Measurements from ENCODE around the gene ZC3H18. TPM values are rescaled to one million over a fixed set of nuclear protein-coding genes. Genes with fewer than 3 reads are reported as not detected.

Gene ZC3H18
- total RNA-seq, 1 experiment from 2014 or later: 57.8 TPM

DNA sequence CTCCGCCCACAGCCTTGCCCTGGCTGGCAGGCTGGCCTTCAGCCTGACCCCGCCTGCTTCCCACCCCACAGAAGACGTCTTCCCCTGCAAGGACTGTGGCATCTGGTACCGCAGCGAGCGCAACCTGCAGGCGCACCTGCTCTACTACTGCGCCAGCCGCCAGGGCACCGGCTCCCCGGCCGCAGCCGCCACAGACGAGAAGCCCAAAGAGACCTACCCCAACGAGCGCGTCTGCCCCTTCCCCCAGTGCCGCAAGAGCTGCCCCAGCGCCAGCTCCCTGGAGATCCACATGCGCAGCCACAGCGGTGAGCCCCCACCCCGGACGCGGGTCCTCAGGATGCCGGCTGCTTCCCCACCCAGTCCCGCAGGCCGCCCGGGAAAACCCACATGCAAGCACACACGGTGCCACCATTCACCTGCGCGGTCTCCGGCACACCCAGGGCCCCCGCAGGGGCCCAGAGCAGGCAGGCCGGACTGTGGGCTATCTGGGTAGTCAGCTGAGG, 38.2 kb upstream of the ZC3H18 start:
- Histone ChIP-seq H3K79me2 (ENCODE audit: insufficient read depth, low read length) (peaks cover 10% of the 10 kb centered on the region; the same call in 1 of the 2 replicates), H4K20me1 (ENCODE audit: insufficient read depth) (no peaks in the 10 kb centered on the region), H3K4me3 (replicated peaks in 1 of 2; ENCODE audit: low read depth in 1 of 2, low read length in 2 of 2) (no peak overlapping the region), H3K9me2 (ENCODE audit: insufficient read depth) (no peaks in the 10 kb centered on the region), H3K4me1 (ENCODE audit: control insufficient read depth in 1 of 2, insufficient read depth in 2 of 2, low read length in 2 of 2) (peaks cover 8 to 20% of the 10 kb centered on the region in 2 experiments), H3K9me3 (ENCODE audit: control insufficient read depth in 1 of 2, insufficient read depth in 1 of 2, low read depth in 1 of 2, low read length in 2 of 2) (no peaks in the 10 kb centered on the region), H3K36me3 (ENCODE audit: control insufficient read depth in 1 of 2, insufficient read depth in 2 of 2, low read length in 2 of 2) (peaks cover 0 to 2% of the 10 kb centered on the region in 2 experiments; a peak in 1 of 4 replicates), H3K9ac (ENCODE audit: low read length) (no peak overlapping the region), H2AFZ (ENCODE audit: low read depth, low read length, poor library complexity, severe bottlenecking) (no peak overlapping the region), H3K27me3 (ENCODE audit: insufficient read depth, low read length) (no peaks in the 10 kb centered on the region), H3K27ac (ENCODE audit: low read depth, low read length) (no peak overlapping the region), H3K4me2 (ENCODE audit: low read length) (no peak overlapping the region)
- ChIA-PET CTCF (interaction anchor here (1.0 kb wide), 1 partner anchor 95 kb away, joined by 4 read pairs; no protein-coding TSS in a partner anchor), RAD21 (ENCODE audit: low non-redundant PET in 1 of 2, low total read pairs in 2 of 2, uncharacterized antibody in 2 of 2, unreplicated experiment in 2 of 2) (no interaction called here), POLR2A (no interaction called here)
- ATAC-seq (no peak), DNase-seq (ENCODE audit: low read depth, low spot score) (no peak)
- no TSS peak for BruUV-seq (replicated peaks)
- intact Hi-C loops (cut with micrococcal nuclease): no loop called here
- TF ChIP-seq POLR2AphosphoS5 (IDR thresholded peaks at IDR 0.05; ENCODE audit: low read depth, low read length): no peak; the same call in 1 of the 2 replicates
- no peak for TF ChIP-seq SRF (IDR thresholded peaks at IDR 0.05; ENCODE audit: low read depth)
- no peak for TF ChIP-seq YY1 (IDR thresholded peaks at IDR 0.05; ENCODE audit: extremely low read depth, insufficient replicate concordance, low read depth, low read length)
- no peak for TF ChIP-seq CEBPB (IDR thresholded peaks at IDR 0.05; ENCODE audit: low read depth)
- no peak for TF ChIP-seq ZNF274 (IDR thresholded peaks at IDR 0.05; ENCODE audit: low read depth, low read length)
- TF ChIP-seq EGR1 (IDR thresholded peaks at IDR 0.05; ENCODE audit: low read depth): no peak
- no peak for TF ChIP-seq RAD21 (IDR thresholded peaks at IDR 0.05; ENCODE audit: low read depth)
- no peak for TF ChIP-seq ZFX (IDR thresholded peaks at IDR 0.05)
- TF ChIP-seq, protein P1, sequence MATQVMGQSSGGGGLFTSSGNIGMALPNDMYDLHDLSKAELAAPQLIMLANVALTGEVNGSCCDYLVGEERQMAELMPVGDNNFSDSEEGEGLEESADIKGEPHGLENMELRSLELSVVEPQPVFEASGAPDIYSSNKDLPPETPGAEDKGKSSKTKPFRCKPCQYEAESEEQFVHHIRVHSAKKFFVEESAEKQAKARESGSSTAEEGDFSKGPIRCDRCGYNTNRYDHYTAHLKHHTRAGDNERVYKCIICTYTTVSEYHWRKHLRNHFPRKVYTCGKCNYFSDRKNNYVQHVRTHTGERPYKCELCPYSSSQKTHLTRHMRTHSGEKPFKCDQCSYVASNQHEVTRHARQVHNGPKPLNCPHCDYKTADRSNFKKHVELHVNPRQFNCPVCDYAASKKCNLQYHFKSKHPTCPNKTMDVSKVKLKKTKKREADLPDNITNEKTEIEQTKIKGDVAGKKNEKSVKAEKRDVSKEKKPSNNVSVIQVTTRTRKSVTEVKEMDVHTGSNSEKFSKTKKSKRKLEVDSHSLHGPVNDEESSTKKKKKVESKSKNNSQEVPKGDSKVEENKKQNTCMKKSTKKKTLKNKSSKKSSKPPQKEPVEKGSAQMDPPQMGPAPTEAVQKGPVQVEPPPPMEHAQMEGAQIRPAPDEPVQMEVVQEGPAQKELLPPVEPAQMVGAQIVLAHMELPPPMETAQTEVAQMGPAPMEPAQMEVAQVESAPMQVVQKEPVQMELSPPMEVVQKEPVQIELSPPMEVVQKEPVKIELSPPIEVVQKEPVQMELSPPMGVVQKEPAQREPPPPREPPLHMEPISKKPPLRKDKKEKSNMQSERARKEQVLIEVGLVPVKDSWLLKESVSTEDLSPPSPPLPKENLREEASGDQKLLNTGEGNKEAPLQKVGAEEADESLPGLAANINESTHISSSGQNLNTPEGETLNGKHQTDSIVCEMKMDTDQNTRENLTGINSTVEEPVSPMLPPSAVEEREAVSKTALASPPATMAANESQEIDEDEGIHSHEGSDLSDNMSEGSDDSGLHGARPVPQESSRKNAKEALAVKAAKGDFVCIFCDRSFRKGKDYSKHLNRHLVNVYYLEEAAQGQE (IDR thresholded peaks at IDR 0.05; ENCODE audit: low read depth): no peak
- TF ChIP-seq, protein P2, sequence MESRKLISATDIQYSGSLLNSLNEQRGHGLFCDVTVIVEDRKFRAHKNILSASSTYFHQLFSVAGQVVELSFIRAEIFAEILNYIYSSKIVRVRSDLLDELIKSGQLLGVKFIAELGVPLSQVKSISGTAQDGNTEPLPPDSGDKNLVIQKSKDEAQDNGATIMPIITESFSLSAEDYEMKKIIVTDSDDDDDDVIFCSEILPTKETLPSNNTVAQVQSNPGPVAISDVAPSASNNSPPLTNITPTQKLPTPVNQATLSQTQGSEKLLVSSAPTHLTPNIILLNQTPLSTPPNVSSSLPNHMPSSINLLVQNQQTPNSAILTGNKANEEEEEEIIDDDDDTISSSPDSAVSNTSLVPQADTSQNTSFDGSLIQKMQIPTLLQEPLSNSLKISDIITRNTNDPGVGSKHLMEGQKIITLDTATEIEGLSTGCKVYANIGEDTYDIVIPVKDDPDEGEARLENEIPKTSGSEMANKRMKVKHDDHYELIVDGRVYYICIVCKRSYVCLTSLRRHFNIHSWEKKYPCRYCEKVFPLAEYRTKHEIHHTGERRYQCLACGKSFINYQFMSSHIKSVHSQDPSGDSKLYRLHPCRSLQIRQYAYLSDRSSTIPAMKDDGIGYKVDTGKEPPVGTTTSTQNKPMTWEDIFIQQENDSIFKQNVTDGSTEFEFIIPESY (IDR thresholded peaks at IDR 0.05; ENCODE audit: extremely low read depth, insufficient replicate concordance, low read length): no peak
- TF ChIP-seq SP1 (IDR thresholded peaks at IDR 0.05; ENCODE audit: low read depth): no peak
- no peak for TF ChIP-seq EZH2 (IDR thresholded peaks at IDR 0.05)
- TF ChIP-seq ELF1 (IDR thresholded peaks at IDR 0.05; ENCODE audit: borderline replicate concordance, low read depth): no peak
- TF ChIP-seq, protein P3, sequence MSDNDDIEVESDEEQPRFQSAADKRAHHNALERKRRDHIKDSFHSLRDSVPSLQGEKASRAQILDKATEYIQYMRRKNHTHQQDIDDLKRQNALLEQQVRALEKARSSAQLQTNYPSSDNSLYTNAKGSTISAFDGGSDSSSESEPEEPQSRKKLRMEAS (IDR thresholded peaks at IDR 0.05): no peak
- TF ChIP-seq, protein P4, sequence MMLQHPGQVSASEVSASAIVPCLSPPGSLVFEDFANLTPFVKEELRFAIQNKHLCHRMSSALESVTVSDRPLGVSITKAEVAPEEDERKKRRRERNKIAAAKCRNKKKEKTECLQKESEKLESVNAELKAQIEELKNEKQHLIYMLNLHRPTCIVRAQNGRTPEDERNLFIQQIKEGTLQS (IDR thresholded peaks at IDR 0.05): no peak
- TF ChIP-seq, protein P5, sequence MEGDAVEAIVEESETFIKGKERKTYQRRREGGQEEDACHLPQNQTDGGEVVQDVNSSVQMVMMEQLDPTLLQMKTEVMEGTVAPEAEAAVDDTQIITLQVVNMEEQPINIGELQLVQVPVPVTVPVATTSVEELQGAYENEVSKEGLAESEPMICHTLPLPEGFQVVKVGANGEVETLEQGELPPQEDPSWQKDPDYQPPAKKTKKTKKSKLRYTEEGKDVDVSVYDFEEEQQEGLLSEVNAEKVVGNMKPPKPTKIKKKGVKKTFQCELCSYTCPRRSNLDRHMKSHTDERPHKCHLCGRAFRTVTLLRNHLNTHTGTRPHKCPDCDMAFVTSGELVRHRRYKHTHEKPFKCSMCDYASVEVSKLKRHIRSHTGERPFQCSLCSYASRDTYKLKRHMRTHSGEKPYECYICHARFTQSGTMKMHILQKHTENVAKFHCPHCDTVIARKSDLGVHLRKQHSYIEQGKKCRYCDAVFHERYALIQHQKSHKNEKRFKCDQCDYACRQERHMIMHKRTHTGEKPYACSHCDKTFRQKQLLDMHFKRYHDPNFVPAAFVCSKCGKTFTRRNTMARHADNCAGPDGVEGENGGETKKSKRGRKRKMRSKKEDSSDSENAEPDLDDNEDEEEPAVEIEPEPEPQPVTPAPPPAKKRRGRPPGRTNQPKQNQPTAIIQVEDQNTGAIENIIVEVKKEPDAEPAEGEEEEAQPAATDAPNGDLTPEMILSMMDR (IDR thresholded peaks at IDR 0.05 in 2 of 3, conservative IDR thresholded peaks at IDR 0.05 in 1 of 3; ENCODE audit: borderline replicate concordance in 1 of 3, insufficient read depth in 1 of 3, low read depth in 2 of 3, low read length in 2 of 3): no peak
